Stimulated activated CD4-positive, alpha-beta T cell treated with anti-CD3 and anti-CD28 coated beads, Interleukin-1b, Interleukin-23, amount 100 ng/mL, for 1 hour (primary cell): ENCODE data around the gene FAM120C.

Experiments
- DNase-seq, 2 donors: peaks; one replicate each; pipeline ENCODE4 v3.0.0-alpha.2; 2020; ENCODE audit warnings: low read depth in 2 of 2

Gene FAM120C

DNA sequence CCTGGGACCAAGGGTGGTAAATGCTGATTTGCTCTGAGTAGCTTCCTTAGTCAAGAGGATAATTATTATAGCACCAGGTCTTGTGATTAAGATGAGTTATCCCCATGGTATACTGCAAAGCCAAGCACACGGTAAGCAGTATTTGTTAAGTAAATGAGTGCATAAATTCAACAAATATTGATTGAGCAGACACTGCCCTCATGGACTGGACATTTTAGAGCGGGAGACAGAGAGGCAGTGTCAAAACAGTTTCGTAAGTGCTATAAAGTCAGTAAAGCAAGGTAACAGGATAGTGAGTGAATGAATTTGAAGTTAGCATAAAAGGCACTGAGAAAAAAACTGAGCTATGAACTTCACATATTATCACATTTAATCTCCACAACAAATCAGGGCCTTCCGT, 152.7 kb downstream of the FAM120C start:
- DNase-seq, result no peak

GRCh38 chrX:54029529-54030143, 153.4 kb downstream of the FAM120C start:
- no peak for DNase-seq

DNA sequence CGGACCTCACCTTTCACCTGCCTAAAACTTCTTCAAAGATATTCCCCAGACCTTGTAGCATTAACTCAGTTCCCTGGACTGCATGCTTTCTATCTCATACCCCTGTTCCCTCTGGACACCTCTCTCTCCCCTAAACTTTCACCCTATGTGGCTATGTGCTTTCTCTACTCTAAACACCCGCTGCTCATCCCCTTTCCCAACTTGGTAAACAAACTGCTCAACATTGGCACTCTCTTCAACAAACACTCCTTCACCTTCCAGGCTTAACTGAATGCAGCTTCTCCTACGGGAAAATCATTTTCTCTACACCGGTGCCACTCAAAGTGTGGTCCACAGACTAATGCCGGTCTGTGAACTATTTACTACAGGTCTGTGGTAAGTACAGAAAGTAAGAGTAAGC, 158.7 kb downstream of the FAM120C start:
- no peak for DNase-seq
